IMR-90 (cell line): ENCODE results near the gene WDR76. TPM values are rescaled to one million over a fixed set of nuclear protein-coding genes. Genes with fewer than 3 reads are reported as not detected.

Experiments used
- ATAC-seq: fragments of 200-7000 bp; cut with Tn5 transposase; 2 replicates; pipeline ENCODE4 v1.9.1; 2020; ENCODE audit warnings: low read depth, mild to moderate bottlenecking, moderate library complexity
- BruUV-seq: library from RNA; stranded (reverse); fragments of 400-500 nt; replicated peaks from 2 replicates; lab custom pipeline; 2021; lab: Mats Ljungman, UMichigan
- CTCF ChIA-PET: fragments of 300-600 bp; formaldehyde crosslinking; extraction: SDS; loops from one replicate; lab custom pipeline; 2021; ENCODE audit warnings: antibody characterized with exemption; lab: Yijun Ruan, JAX
- POLR2A ChIA-PET: fragments of 300-600 bp; sonication (Branson Sonifier 250); formaldehyde crosslinking; loops from one replicate; lab custom pipeline; 2022; ENCODE audit warnings: antibody characterized with exemption; ENCODE audit not compliant: unreplicated experiment; lab: Charles Lee
- DNase-seq: peaks from one replicate; pipeline ENCODE4 v3.0.0; 2013
- H2AFZ ChIP-seq: replicated peaks from 2 replicates; pipeline ENCODE3; 2013; ENCODE audit warnings: low read length, mild to moderate bottlenecking; ENCODE audit not compliant: poor library complexity
- H2AK5ac ChIP-seq: 2 replicates; pipeline ENCODE4 v1.6.1; 2013; ENCODE audit warnings: low read depth, low read length, inconsistent platforms
- H2AK9ac ChIP-seq: replicated peaks from 2 replicates; pipeline ENCODE3; 2013; ENCODE audit warnings: mild to moderate bottlenecking, low read depth, low read length, moderate library complexity; ENCODE audit not compliant: poor library complexity
- H2BK120ac ChIP-seq: 2 replicates; pipeline ENCODE4 v1.6.1; 2013; ENCODE audit warnings: low read depth, low read length, inconsistent platforms
- H2BK15ac ChIP-seq: 3 replicates; pipeline ENCODE4 v1.6.1; 2013; ENCODE audit warnings: low read depth, low read length, inconsistent platforms
- H2BK20ac ChIP-seq: 2 replicates; pipeline ENCODE4 v1.6.1; 2013; ENCODE audit warnings: low read depth, mild to moderate bottlenecking, inconsistent platforms, low read length, moderate library complexity
- H2BK5ac ChIP-seq: 2 replicates; pipeline ENCODE4 v1.6.1; 2013; ENCODE audit warnings: mild to moderate bottlenecking, low read depth, low read length, inconsistent platforms; ENCODE audit not compliant: poor library complexity, severe bottlenecking
- H3K14ac ChIP-seq: replicated peaks from 2 replicates; pipeline ENCODE4 v1.6.1; 2013; ENCODE audit warnings: low read depth, low read length, inconsistent platforms
- H3K18ac ChIP-seq: 2 replicates; pipeline ENCODE4 v1.6.1; 2013; ENCODE audit warnings: low read depth, low read length, control low read depth
- H3K23ac ChIP-seq: 2 replicates; pipeline ENCODE4 v1.6.1; 2013; ENCODE audit warnings: low read depth, low read length, inconsistent platforms
- H3K27ac ChIP-seq: 2 replicates; pipeline ENCODE4 v1.5.1; 2013; ENCODE audit warnings: mild to moderate bottlenecking, control low read depth, low read length; ENCODE audit not compliant: insufficient read depth
- H3K27me3 ChIP-seq: 2 replicates; pipeline ENCODE4 v1.6.1; 2013; ENCODE audit warnings: low read length; ENCODE audit not compliant: control insufficient read depth, insufficient read depth
- H3K36me3 ChIP-seq: 2 replicates; pipeline ENCODE4 v1.6.1; 2013; ENCODE audit warnings: low read length, mixed read lengths; ENCODE audit not compliant: control insufficient read depth, insufficient read depth
- H3K4ac ChIP-seq: 2 replicates; pipeline ENCODE4 v1.6.1; 2013; ENCODE audit warnings: low read depth, low read length, inconsistent platforms
- H3K4me1 ChIP-seq: 2 replicates; pipeline ENCODE4 v1.6.1; 2013; ENCODE audit warnings: low read length, mixed read lengths; ENCODE audit not compliant: control insufficient read depth, insufficient read depth
- H3K4me2 ChIP-seq: 2 replicates; pipeline ENCODE4 v1.6.1; 2013; ENCODE audit warnings: low read depth, mild to moderate bottlenecking, control low read depth, low read length, moderate library complexity
- H3K4me3 ChIP-seq: 2 replicates; pipeline ENCODE4 v1.5.1; 2013; ENCODE audit warnings: low read depth, mild to moderate bottlenecking, control low read depth, low read length, moderate library complexity; ENCODE audit not compliant: insufficient read depth
- H3K56ac ChIP-seq: 2 replicates; pipeline ENCODE4 v1.6.1; 2013; ENCODE audit warnings: low read length, inconsistent platforms; ENCODE audit not compliant: insufficient read depth; ENCODE audit errors: extremely low read depth
- H3K79me1 ChIP-seq, 2 experiments: 2 replicates each; pipeline ENCODE4 v1.6.1; 2013; ENCODE audit warnings: low read length in 2 of 2, inconsistent platforms in 1 of 2, low read depth in 1 of 2
- H3K9ac ChIP-seq: 2 replicates; pipeline ENCODE4 v1.6.1; 2013; ENCODE audit warnings: low read depth, low read length, control low read depth
- H3K9me1 ChIP-seq: 2 replicates; pipeline ENCODE4 v1.6.1; 2013; ENCODE audit warnings: low read length, inconsistent platforms; ENCODE audit not compliant: insufficient read depth
- H3K9me3 ChIP-seq: 2 replicates; pipeline ENCODE4 v1.6.1; 2013; ENCODE audit warnings: low read length; ENCODE audit not compliant: control insufficient read depth, insufficient read depth
- H4K20me1 ChIP-seq: 2 replicates; pipeline ENCODE4 v1.6.1; 2013; ENCODE audit warnings: low read length, inconsistent platforms; ENCODE audit not compliant: insufficient read depth
- H4K5ac ChIP-seq: 2 replicates; pipeline ENCODE4 v1.6.1; 2013; ENCODE audit warnings: mild to moderate bottlenecking, low read depth, low read length, control low read depth
- H4K8ac ChIP-seq, 2 experiments: 2 replicates each; pipeline ENCODE4 v1.6.1; 2013; ENCODE audit warnings: low read depth in 2 of 2, low read length in 2 of 2, control low read depth in 1 of 2, inconsistent platforms in 1 of 2
- H4K91ac ChIP-seq: 2 replicates; pipeline ENCODE4 v1.6.1; 2013; ENCODE audit warnings: low read depth, low read length, inconsistent platforms; ENCODE audit not compliant: insufficient read depth
- BHLHE40 ChIP-seq: fragments of 150-350 bp; IDR thresholded peaks from 2 replicates; pipeline ENCODE4 v1.6.1; 2016; ENCODE audit warnings: mild to moderate bottlenecking, low read depth, low read length
- CEBPB ChIP-seq: IDR thresholded peaks from 2 replicates; pipeline ENCODE4 v1.6.1; 2012; ENCODE audit warnings: low read depth, low read length, improper control_type of control experiment
- CHD1 ChIP-seq: IDR thresholded peaks from 2 replicates; pipeline ENCODE4 v1.6.1; 2012; ENCODE audit warnings: low read depth, low read length, improper control_type of control experiment
- FOS ChIP-seq: fragments of 150-350 bp; IDR thresholded peaks from 2 replicates; pipeline ENCODE4 v1.6.1; 2016; ENCODE audit warnings: low read depth, low read length
- MAFK ChIP-seq: IDR thresholded peaks from 2 replicates; pipeline ENCODE4 v1.6.1; 2012; ENCODE audit warnings: low read depth, low read length, improper control_type of control experiment
- MAZ ChIP-seq: IDR thresholded peaks from 2 replicates; pipeline ENCODE4 v1.6.1; 2012; ENCODE audit warnings: low read depth, mild to moderate bottlenecking, low read length, improper control_type of control experiment, moderate library complexity, borderline replicate concordance
- POLR2A ChIP-seq: IDR thresholded peaks from 2 replicates; pipeline ENCODE4 v1.6.1; 2012; ENCODE audit warnings: mild to moderate bottlenecking, low read depth, low read length
- RAD21 ChIP-seq: IDR thresholded peaks from 2 replicates; pipeline ENCODE4 v1.6.1; 2012; ENCODE audit warnings: low read length, improper control_type of control experiment
- RCOR1 ChIP-seq: IDR thresholded peaks from 2 replicates; pipeline ENCODE4 v1.6.1; 2012; ENCODE audit warnings: mild to moderate bottlenecking, low read length, improper control_type of control experiment; ENCODE audit not compliant: insufficient replicate concordance
- RFX5 ChIP-seq: IDR thresholded peaks from 2 replicates; pipeline ENCODE4 v1.8.0; 2012; ENCODE audit warnings: low read depth, mild to moderate bottlenecking, low read length, moderate library complexity
- SMC3 ChIP-seq: fragments of 150-350 bp; IDR thresholded peaks from 2 replicates; pipeline ENCODE4 v1.6.1; 2016; ENCODE audit warnings: low read depth, mild to moderate bottlenecking, antibody characterized with exemption, low read length, moderate library complexity
- WGBS, 2 experiments: methylation state at CpG; one replicate each; pipeline versions ENCODE4 v1.1.5 to v1.1.7; 2013; ENCODE audit warnings: missing lambda C conversion rate in 2 of 2; ENCODE audit not compliant: insufficient read length in 1 of 2; ENCODE audit errors: extremely low coverage in 2 of 2; 5-methylcytosine and 5-hydroxymethylcytosine counted together
- dilution Hi-C: fragments of 300-500 bp; cut with HindIII; formaldehyde crosslinking; loops from one replicate; pipeline ENCODE4 v1.14.3; 2018; ENCODE audit warnings: low sequenced_read_pairs; ENCODE audit not compliant: unreplicated experiment
- in situ Hi-C: fragments of 300-500 bp; cut with MboI; formaldehyde crosslinking; loops from 3 replicates; pipeline ENCODE4 v1.14.3; 2019; ENCODE audit warnings: low sequenced_read_pairs, inconsistent platforms, mixed read lengths
- intact Hi-C: fragments of 100-400 bp; cut with micrococcal nuclease; formaldehyde crosslinking; loops from 2 replicates; pipeline ENCODE4 v1.10.0; 2022
- polyA plus RNA-seq, 3 experiments: library from polyadenylated mRNA; depleted of rRNA; stranded (reverse); fragments of >200 nt; gene quantifications; 2 replicates each; pipeline ENCODE4 v1.2.3, GENCODE V29; 2012; ENCODE audit warnings: low replicate concordance in 1 of 3
- total RNA-seq: library from RNA; depleted of rRNA; stranded (reverse); fragments of >200 nt; gene quantifications from 2 replicates; pipeline ENCODE4 v1.2.3, GENCODE V29; 2012
- TF ChIP-seq, protein P1 (sequence below): fragments of 150-350 bp; IDR thresholded peaks from 2 replicates; pipeline ENCODE4 v1.6.1; 2017; ENCODE audit warnings: mild to moderate bottlenecking, antibody characterized with exemption, low read length, low read depth

WDR76 gene
- total and polyA plus RNA-seq, 2 of the 4 experiments (the other 2 are of a cell fraction): 4.8 to 25.8 TPM

DNA sequence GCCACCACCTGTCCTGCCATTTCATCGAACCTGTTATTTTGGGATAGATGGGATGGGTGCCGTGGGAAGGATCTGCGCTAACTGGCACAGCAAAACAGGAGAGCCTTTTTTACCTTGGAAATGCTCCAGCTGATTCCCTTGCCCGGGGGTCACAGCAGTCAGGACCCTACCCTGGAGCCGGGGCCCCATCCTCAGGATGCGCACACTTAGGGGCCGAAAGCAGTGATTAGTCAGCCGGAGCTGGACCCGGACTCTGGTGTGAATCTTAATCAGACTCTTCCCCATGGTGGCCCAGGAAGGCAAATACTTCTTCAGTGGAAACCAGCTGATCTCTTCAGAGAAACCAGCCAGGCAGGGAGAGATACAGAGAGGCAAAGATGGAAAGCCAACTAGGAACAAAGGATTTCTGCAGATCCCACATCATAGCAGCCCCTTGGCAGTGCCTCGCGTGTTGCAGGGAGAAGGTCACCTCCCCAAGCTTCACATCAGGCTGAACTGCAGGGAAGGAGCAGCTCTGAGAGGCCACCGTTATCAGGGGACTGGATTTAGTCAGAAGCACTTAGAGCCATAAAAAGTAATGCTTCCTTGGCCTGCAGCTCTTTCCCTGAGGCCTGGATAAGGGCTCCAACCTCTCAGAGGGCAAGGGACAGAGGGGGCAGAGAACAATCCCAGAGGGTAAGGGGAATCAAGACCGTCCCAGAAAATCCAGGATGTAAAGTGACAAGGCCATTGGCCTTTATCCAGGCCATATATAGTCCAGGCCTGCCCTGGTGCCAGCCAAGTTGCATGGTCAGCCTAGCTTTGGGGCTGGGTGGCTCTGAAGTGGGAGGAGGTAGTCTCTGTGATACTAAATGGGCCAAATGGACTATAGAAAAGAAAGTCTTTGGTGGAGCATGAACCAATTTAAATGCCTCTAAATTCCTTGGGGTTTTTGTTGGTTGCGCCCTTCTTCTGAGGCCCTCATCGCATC is 52.9 kb downstream of the WDR76 start (continued):
- TF ChIP-seq CHD1 (no peak), MAFK (no peak), POLR2A (no peak)

DNA sequence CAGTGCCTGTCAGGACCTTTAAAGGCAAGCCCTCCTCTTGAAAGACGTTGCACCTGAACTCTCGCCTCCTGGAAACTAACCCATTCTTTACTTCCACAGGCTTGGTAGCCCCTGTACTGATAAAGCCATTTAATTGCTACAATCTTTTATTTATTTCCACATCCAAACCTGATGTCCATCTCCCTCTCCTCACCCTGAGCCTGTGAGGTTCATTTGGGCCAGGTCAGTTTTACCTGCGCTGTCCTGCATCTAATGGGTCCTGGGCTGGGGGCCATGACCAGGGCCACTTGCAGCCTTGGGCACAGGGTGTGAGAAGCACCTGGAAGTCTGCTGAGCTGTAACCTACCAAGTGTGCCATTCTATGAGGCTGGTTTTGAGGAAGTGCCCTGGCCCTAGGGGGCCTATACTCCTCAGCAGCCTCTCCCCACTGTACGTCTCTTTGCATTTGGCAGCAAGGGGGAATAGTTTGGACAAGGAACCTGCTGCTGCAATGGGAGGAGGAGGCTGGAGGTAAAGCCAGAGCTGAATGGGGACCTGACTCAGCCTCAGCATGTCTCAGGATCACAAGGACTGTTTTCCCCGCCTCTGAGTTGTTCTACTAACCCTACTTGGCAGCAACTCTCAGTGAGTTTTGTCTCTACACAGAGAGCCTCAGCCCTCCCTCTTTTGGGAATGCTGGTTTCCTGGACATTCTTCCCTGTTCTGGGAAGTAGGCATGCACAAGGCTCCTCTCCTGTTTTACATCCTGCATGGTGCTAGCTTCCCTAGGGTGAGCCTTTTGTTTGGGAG is 53.8 kb downstream of the WDR76 start:
- peaks cover 2% of the 10 kb centered on the region; the same call in 1 of the 2 replicates for H3K36me3 ChIP-seq
- H3K14ac ChIP-seq: no peak overlapping the region
- H3K4me1 ChIP-seq: no peaks in the 10 kb centered on the region
- TF ChIP-seq CEBPB (no peak), BHLHE40 (no peak), POLR2A (no peak), MAFK (no peak), FOS (no peak), MAZ (no peak), RCOR1 (no peak), CHD1 (no peak), SMC3 (no peak), RAD21 (no peak), RFX5 (no peak)
- TF ChIP-seq, protein P1, sequence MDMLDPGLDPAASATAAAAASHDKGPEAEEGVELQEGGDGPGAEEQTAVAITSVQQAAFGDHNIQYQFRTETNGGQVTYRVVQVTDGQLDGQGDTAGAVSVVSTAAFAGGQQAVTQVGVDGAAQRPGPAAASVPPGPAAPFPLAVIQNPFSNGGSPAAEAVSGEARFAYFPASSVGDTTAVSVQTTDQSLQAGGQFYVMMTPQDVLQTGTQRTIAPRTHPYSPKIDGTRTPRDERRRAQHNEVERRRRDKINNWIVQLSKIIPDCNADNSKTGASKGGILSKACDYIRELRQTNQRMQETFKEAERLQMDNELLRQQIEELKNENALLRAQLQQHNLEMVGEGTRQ: no peak

More for the DNA sequence above, 53.8 kb downstream of the WDR76 start:
- H2AFZ ChIP-seq: no peak overlapping the region
- no peak overlapping the region for H4K8ac ChIP-seq
- H4K91ac ChIP-seq: no peak overlapping the region
- no peaks in the 10 kb centered on the region for H3K79me1 ChIP-seq
- in situ Hi-C loops (no loop called here), dilution Hi-C loops (no loop called here), intact Hi-C loops (no loop called here)
- DNase-seq: peak; percentile 34
- no peak overlapping the region for H3K18ac ChIP-seq
- no peak overlapping the region for H3K4me3 ChIP-seq
- no peak overlapping the region for H3K4ac ChIP-seq
- H4K5ac ChIP-seq: no peak overlapping the region
- peak overlapping the region; percentile 1 for H2AK9ac ChIP-seq
- H2AK5ac ChIP-seq: no peak overlapping the region
- H3K56ac ChIP-seq: no peak overlapping the region
- H4K20me1 ChIP-seq: no peaks in the 10 kb centered on the region
- no peak overlapping the region for H3K9ac ChIP-seq
- H2BK5ac ChIP-seq: no peak overlapping the region
- H2BK15ac ChIP-seq: no peak overlapping the region
- H3K9me1 ChIP-seq: no peaks in the 10 kb centered on the region; the same call in 1 of the 2 replicates
- no peaks in the 10 kb centered on the region for H3K27me3 ChIP-seq
- no peak overlapping the region for H2BK120ac ChIP-seq
- H3K27ac ChIP-seq: no peak overlapping the region
- ChIA-PET POLR2A (no interaction called here), CTCF (interaction anchor here (0.6 to 1.4 kb wide), 3 partner anchors 16 to 33 kb away, joined by 3 to 6 read pairs (median 3); no protein-coding TSS in a partner anchor)
- BruUV-seq: no TSS peak
- no peaks in the 10 kb centered on the region for H3K9me3 ChIP-seq
- WGBS, 2 experiments: no CpG with 5 or more reads among the region's 5 CpGs
- ATAC-seq: peak; percentile 32; the same call in 1 of the 2 replicates
- no peak overlapping the region for H3K23ac ChIP-seq
- H3K4me2 ChIP-seq: no peak overlapping the region
- no peak overlapping the region for H2BK20ac ChIP-seq
